ENCODE measurements around the gene SIGLEC12. TPM values are rescaled to one million over a fixed set of nuclear protein-coding genes. Genes with fewer than 3 reads are reported as not detected.

The SIGLEC12 gene
- total RNA-seq, 1 donor from 2014 or later: not detected

DNA sequence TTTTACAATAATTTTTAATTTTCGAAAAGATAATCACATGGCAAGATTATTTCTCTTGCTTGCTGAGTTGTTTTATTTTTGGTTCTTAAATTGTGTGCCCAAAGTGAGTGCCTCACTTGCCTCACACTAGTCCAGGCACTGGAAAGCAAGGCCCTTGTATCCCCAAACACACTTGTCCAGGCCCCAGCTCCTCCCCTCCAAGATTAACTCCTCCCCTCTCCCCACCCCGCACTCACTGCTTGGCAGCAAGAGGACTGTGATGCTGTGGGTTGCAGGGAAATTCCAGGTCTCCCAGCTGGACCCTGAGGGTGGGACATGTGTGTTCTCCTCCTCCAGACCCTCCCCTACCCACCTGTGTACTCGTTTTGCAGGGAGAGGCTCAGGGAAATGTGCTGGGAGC is 3.9 kb downstream of the SIGLEC12 start:
- no peak for DNase-seq (ENCODE audit: low read depth)
- no peaks in the 10 kb centered on the region for H3K27me3 ChIP-seq (ENCODE audit: control insufficient read depth, insufficient read depth, low read length)
- H3K36me3 ChIP-seq (ENCODE audit: control insufficient read depth, insufficient read depth, low read length): no peaks in the 10 kb centered on the region
- FAIRE-seq: no peak
- TF ChIP-seq CTCF (IDR thresholded peaks at IDR 0.05; ENCODE audit: insufficient read depth, low read length, severe bottlenecking): no peak
- no peak overlapping the region for H3K4me3 ChIP-seq (ENCODE audit: low read depth, low read length)

- DNase-seq (ENCODE audit: low read depth) (no peak), FAIRE-seq (no peak)
- Histone ChIP-seq H3K27me3 (ENCODE audit: control insufficient read depth, insufficient read depth, low read length) (no peaks in the 10 kb centered on the region), H3K4me3 (ENCODE audit: low read depth, low read length) (no peak overlapping the region), H3K36me3 (ENCODE audit: control insufficient read depth, insufficient read depth, low read length) (no peaks in the 10 kb centered on the region)
- TF ChIP-seq CTCF (IDR thresholded peaks at IDR 0.05; ENCODE audit: insufficient read depth, low read length, severe bottlenecking): no peak
Measured at GRCh38 chr19:51493776-51494175, 7.8 kb downstream of the SIGLEC12 start.

- FAIRE-seq (no peak), DNase-seq (ENCODE audit: low read depth) (no peak)
- no peak overlapping the region for H3K4me3 ChIP-seq (ENCODE audit: low read depth, low read length)
- no peak for TF ChIP-seq CTCF (IDR thresholded peaks at IDR 0.05; ENCODE audit: insufficient read depth, low read length, severe bottlenecking)
- no peaks in the 10 kb centered on the region for H3K27me3 ChIP-seq (ENCODE audit: control insufficient read depth, insufficient read depth, low read length)
- H3K36me3 ChIP-seq (ENCODE audit: control insufficient read depth, insufficient read depth, low read length): no peaks in the 10 kb centered on the region
Measured at GRCh38 chr19:51491586-51491985, 10.0 kb downstream of the SIGLEC12 start.

DNA sequence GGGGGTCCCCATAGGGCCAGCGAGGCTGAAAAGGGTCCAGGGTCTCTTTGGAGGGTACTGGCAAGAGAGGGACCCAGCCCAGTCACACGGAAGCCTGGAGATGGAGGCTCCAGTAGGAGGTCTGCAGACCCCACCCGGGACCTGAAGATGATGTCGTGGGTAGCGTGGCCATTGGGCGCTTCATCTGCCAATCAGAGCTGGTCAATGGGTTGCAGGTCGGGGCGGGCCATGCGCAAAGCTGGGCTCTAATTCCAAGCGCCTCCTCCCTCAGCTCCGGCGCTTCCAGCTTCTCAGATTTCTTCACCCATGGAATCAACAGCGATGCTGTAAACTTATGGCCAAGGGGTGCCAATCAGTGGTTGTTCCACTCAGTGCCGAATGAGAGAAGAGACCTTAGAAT is 10.9 kb downstream of the SIGLEC12 start:
- H3K36me3 ChIP-seq (ENCODE audit: control insufficient read depth, insufficient read depth, low read length): no peaks in the 10 kb centered on the region
- no peaks in the 10 kb centered on the region for H3K27me3 ChIP-seq (ENCODE audit: control insufficient read depth, insufficient read depth, low read length)
- DNase-seq (ENCODE audit: low read depth) (no peak), FAIRE-seq (no peak)
- TF ChIP-seq CTCF (IDR thresholded peaks at IDR 0.05; ENCODE audit: insufficient read depth, low read length, severe bottlenecking): no peak
- H3K4me3 ChIP-seq (ENCODE audit: low read depth, low read length): no peak overlapping the region

DNA sequence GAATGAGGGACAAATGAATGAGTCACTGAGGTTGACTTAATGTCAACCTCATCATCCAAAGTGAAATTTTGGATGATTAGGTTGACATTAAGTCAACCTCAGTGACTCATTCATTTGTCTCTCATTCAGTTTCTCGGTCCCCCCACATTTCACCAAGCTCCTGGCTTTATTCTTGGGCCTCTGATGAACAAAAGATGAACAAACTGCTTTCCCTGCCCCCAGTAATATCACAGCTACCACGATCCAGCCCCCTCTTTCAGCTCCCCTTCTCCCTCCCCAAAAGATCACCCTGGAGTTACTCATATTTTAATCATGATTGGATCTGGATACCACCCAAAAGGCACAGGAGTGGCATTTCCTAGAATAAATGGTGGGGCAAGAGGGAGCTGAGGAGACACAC is 12.5 kb downstream of the SIGLEC12 start:
- TF ChIP-seq CTCF (IDR thresholded peaks at IDR 0.05; ENCODE audit: insufficient read depth, low read length, severe bottlenecking): no peak
- Histone ChIP-seq H3K27me3 (ENCODE audit: control insufficient read depth, insufficient read depth, low read length) (no peaks in the 10 kb centered on the region), H3K36me3 (ENCODE audit: control insufficient read depth, insufficient read depth, low read length) (no peaks in the 10 kb centered on the region), H3K4me3 (ENCODE audit: low read depth, low read length) (no peak overlapping the region)
- FAIRE-seq: no peak
- no peak for DNase-seq (ENCODE audit: low read depth)

DNA sequence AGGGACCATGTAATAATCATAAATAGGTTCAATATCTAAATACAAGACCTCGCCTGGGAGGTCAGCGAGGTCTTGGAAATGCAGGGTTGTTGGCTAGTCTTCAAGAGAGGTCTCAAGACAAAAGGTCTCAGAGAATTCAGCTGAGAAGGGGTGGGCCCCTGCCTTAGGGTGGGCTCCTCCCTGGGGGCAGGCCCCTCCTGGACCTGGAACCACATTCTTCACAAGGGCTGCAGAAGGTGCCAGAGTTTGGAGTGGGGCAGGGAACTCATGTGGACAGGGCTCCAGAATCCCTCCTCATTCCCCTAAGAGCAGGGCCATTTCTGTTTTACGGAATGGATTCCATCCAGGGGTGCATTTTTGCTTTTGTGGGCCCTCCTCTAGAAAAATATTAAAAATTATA is 13.1 kb downstream of the SIGLEC12 start:
- FAIRE-seq (no peak), DNase-seq (ENCODE audit: low read depth) (no peak)
- H3K27me3 ChIP-seq (ENCODE audit: control insufficient read depth, insufficient read depth, low read length): no peaks in the 10 kb centered on the region
- H3K36me3 ChIP-seq (ENCODE audit: control insufficient read depth, insufficient read depth, low read length): no peaks in the 10 kb centered on the region
- TF ChIP-seq CTCF (IDR thresholded peaks at IDR 0.05; ENCODE audit: insufficient read depth, low read length, severe bottlenecking): no peak
- no peak overlapping the region for H3K4me3 ChIP-seq (ENCODE audit: low read depth, low read length)
